HCT116 (cell line): ENCODE measurements around the gene RGS19.

ENCODE experiments used
- CTCF ChIP-seq, 3 experiments: fragments of 200-600 bp in 1 of 3; sonication (generic) in 1 of 3; IDR thresholded peaks in 2 of 3; conservative IDR thresholded peaks in 1 of 3; 2 replicates each; pipeline ENCODE4 v1.5.1; 2012 to 2017; ENCODE audit warnings: low read depth in 2 of 3, low read length in 2 of 3, antibody characterized with exemption in 1 of 3, borderline replicate concordance in 1 of 3, control low read depth in 1 of 3, mild to moderate bottlenecking in 1 of 3, mixed read lengths in 1 of 3, mixed run types in 1 of 3, moderate library complexity in 1 of 3; ENCODE audit not compliant: insufficient read depth in 1 of 3
- EZH2 ChIP-seq: fragments of 200-600 bp; sonication (generic); IDR thresholded peaks from 2 replicates; pipeline ENCODE4 v1.6.1; 2017; ENCODE audit warnings: antibody characterized with exemption, mixed run types
- POLR2A ChIP-seq: IDR thresholded peaks from 2 replicates; pipeline ENCODE4 v1.7.0; 2011; ENCODE audit warnings: borderline replicate concordance; ENCODE audit not compliant: insufficient read depth, insufficient read length; ENCODE audit errors: extremely low read depth

GRCh38 chr20:64070244-64070993, 8.9 kb downstream of the RGS19 start:
- TF ChIP-seq CTCF (IDR thresholded peaks at IDR 0.05 in 2 of 3, conservative IDR thresholded peaks at IDR 0.05 in 1 of 3; ENCODE audit: borderline replicate concordance in 1 of 3, insufficient read depth in 1 of 3, low read depth in 2 of 3, low read length in 2 of 3) (no peak), POLR2A (no peak), EZH2 (no peak)
